ENCODE data around the gene STING1.
"Not testable (repeated sequence)": the region's sequence is repeated elsewhere in the genome, so short reads cannot be mapped to it uniquely, and the experiment has no call there.

Gene STING1

GRCh38 chr5:139482050-139482889 lies at the start of gene STING1:
STING1 (minus strand) TSS chr5:139482758; CDS start chr5:139481704, 1,054 bp downstream.
- Histone ChIP-seq H3K4me3 (ENCODE audit: low read depth, low read length) (no peak within 1 kb of the TSS), H3K9me3 (ENCODE audit: control insufficient read depth, insufficient read depth, low read length) (no peaks in the 10 kb centered on the region), H3K9ac (ENCODE audit: low read depth, low read length) (no peak within 1 kb of the TSS), H3K27ac (ENCODE audit: low read depth, low read length) (no peak within 1 kb of the TSS), H3K27me3 (ENCODE audit: control insufficient read depth, insufficient read depth, low read length) (no peaks in the 10 kb centered on the region), H3K36me3 (ENCODE audit: control insufficient read depth, insufficient read depth, low read length) (no peaks in the 10 kb centered on the region), H3K4me1 (ENCODE audit: control insufficient read depth, insufficient read depth, low read length) (0 out of 2 replicates have a peak, but pooled peaks cover 10% of the 10 kb centered on the region)

GRCh38 chr5:139531772-139532169 lies 49.2 kb upstream of the STING1 start:
- no peaks in the 10 kb centered on the region for H3K9me3 ChIP-seq (ENCODE audit: control insufficient read depth, insufficient read depth, low read length)
- H3K27me3 ChIP-seq (ENCODE audit: control insufficient read depth, insufficient read depth, low read length): no peaks in the 10 kb centered on the region
- no peak overlapping the region for H3K27ac ChIP-seq (ENCODE audit: low read depth, low read length)
- no peak overlapping the region for H3K9ac ChIP-seq (ENCODE audit: low read depth, low read length)
- peaks cover 18% of the 10 kb centered on the region for H3K4me1 ChIP-seq (ENCODE audit: control insufficient read depth, insufficient read depth, low read length)
- no peaks in the 10 kb centered on the region for H3K36me3 ChIP-seq (ENCODE audit: control insufficient read depth, insufficient read depth, low read length)
- no peak overlapping the region for H3K4me3 ChIP-seq (ENCODE audit: low read depth, low read length)

GRCh38 chr5:139530079-139530478 lies 47.5 kb upstream of the STING1 start:
- H3K9me3 ChIP-seq (ENCODE audit: control insufficient read depth, insufficient read depth, low read length); H3K9ac ChIP-seq (ENCODE audit: low read depth, low read length); H3K27me3 ChIP-seq (ENCODE audit: control insufficient read depth, insufficient read depth, low read length); H3K27ac ChIP-seq (ENCODE audit: low read depth, low read length); H3K36me3 ChIP-seq (ENCODE audit: control insufficient read depth, insufficient read depth, low read length); H3K4me3 ChIP-seq (ENCODE audit: low read depth, low read length): not testable (repeated sequence)
- peaks cover 34% of the 10 kb centered on the region for H3K4me1 ChIP-seq (ENCODE audit: control insufficient read depth, insufficient read depth, low read length)

- H3K36me3 ChIP-seq (ENCODE audit: control insufficient read depth, insufficient read depth, low read length); H3K9ac ChIP-seq (ENCODE audit: low read depth, low read length); H3K27me3 ChIP-seq (ENCODE audit: control insufficient read depth, insufficient read depth, low read length); H3K4me3 ChIP-seq (ENCODE audit: low read depth, low read length); H3K27ac ChIP-seq (ENCODE audit: low read depth, low read length); H3K9me3 ChIP-seq (ENCODE audit: control insufficient read depth, insufficient read depth, low read length): not testable (repeated sequence)
- peaks cover 42% of the 10 kb centered on the region for H3K4me1 ChIP-seq (ENCODE audit: control insufficient read depth, insufficient read depth, low read length)
Measured at GRCh38 chr5:139528695-139529094, 46.1 kb upstream of the STING1 start.

GRCh38 chr5:139527896-139528467 lies 45.4 kb upstream of the STING1 start:
- not testable (repeated sequence) for H3K9ac ChIP-seq (ENCODE audit: low read depth, low read length); H3K36me3 ChIP-seq (ENCODE audit: control insufficient read depth, insufficient read depth, low read length); H3K27me3 ChIP-seq (ENCODE audit: control insufficient read depth, insufficient read depth, low read length); H3K9me3 ChIP-seq (ENCODE audit: control insufficient read depth, insufficient read depth, low read length); H3K27ac ChIP-seq (ENCODE audit: low read depth, low read length); H3K4me3 ChIP-seq (ENCODE audit: low read depth, low read length)
- H3K4me1 ChIP-seq (ENCODE audit: control insufficient read depth, insufficient read depth, low read length): peaks cover 49% of the 10 kb centered on the region

GRCh38 chr5:139527090-139527470 lies 44.5 kb upstream of the STING1 start:
- H3K9me3 ChIP-seq (ENCODE audit: control insufficient read depth, insufficient read depth, low read length); H3K27me3 ChIP-seq (ENCODE audit: control insufficient read depth, insufficient read depth, low read length); H3K4me3 ChIP-seq (ENCODE audit: low read depth, low read length); H3K36me3 ChIP-seq (ENCODE audit: control insufficient read depth, insufficient read depth, low read length); H3K9ac ChIP-seq (ENCODE audit: low read depth, low read length): not testable (repeated sequence)
- peak overlapping the region; percentile 89 for H3K27ac ChIP-seq (ENCODE audit: low read depth, low read length)
- peaks cover 49% of the 10 kb centered on the region for H3K4me1 ChIP-seq (ENCODE audit: control insufficient read depth, insufficient read depth, low read length)

GRCh38 chr5:139526309-139527089 lies 43.9 kb upstream of the STING1 start:
- peak overlapping the region; percentile 89 for H3K27ac ChIP-seq (ENCODE audit: low read depth, low read length)
- H3K9ac ChIP-seq (ENCODE audit: low read depth, low read length); H3K9me3 ChIP-seq (ENCODE audit: control insufficient read depth, insufficient read depth, low read length); H3K4me3 ChIP-seq (ENCODE audit: low read depth, low read length); H3K27me3 ChIP-seq (ENCODE audit: control insufficient read depth, insufficient read depth, low read length); H3K36me3 ChIP-seq (ENCODE audit: control insufficient read depth, insufficient read depth, low read length): not testable (repeated sequence)
- H3K4me1 ChIP-seq (ENCODE audit: control insufficient read depth, insufficient read depth, low read length): peaks cover 49% of the 10 kb centered on the region

GRCh38 chr5:139525586-139526308 lies 43.2 kb upstream of the STING1 start:
- not testable (repeated sequence) for H3K9me3 ChIP-seq (ENCODE audit: control insufficient read depth, insufficient read depth, low read length); H3K27me3 ChIP-seq (ENCODE audit: control insufficient read depth, insufficient read depth, low read length); H3K36me3 ChIP-seq (ENCODE audit: control insufficient read depth, insufficient read depth, low read length); H3K9ac ChIP-seq (ENCODE audit: low read depth, low read length)
- H3K4me1 ChIP-seq (ENCODE audit: control insufficient read depth, insufficient read depth, low read length): peaks cover 49% of the 10 kb centered on the region
- peak overlapping the region; percentile 89 for H3K27ac ChIP-seq (ENCODE audit: low read depth, low read length)
- H3K4me3 ChIP-seq (ENCODE audit: low read depth, low read length): peak overlapping the region; percentile 34; the same call in 1 of the 2 replicates

GRCh38 chr5:139524940-139525585 lies 42.5 kb upstream of the STING1 start:
- peaks cover 49% of the 10 kb centered on the region for H3K4me1 ChIP-seq (ENCODE audit: control insufficient read depth, insufficient read depth, low read length)
- no peak overlapping the region; the same call in 1 of the 2 replicates for H3K9ac ChIP-seq (ENCODE audit: low read depth, low read length)
- H3K9me3 ChIP-seq (ENCODE audit: control insufficient read depth, insufficient read depth, low read length): no peaks in the 10 kb centered on the region
- H3K36me3 ChIP-seq (ENCODE audit: control insufficient read depth, insufficient read depth, low read length): no peaks in the 10 kb centered on the region
- H3K27ac ChIP-seq (ENCODE audit: low read depth, low read length): peak overlapping the region; percentile 89
- H3K4me3 ChIP-seq (ENCODE audit: low read depth, low read length): peak overlapping the region; percentile 34
- H3K27me3 ChIP-seq (ENCODE audit: control insufficient read depth, insufficient read depth, low read length): no peaks in the 10 kb centered on the region

GRCh38 chr5:139524446-139524845 lies 41.9 kb upstream of the STING1 start:
- Histone ChIP-seq H3K4me3 (ENCODE audit: low read depth, low read length) (peak overlapping the region; percentile 34), H3K9ac (ENCODE audit: low read depth, low read length) (no peak overlapping the region), H3K27ac (ENCODE audit: low read depth, low read length) (peak overlapping the region; percentile 89)

More at GRCh38 chr5:139524446-139524845, 41.9 kb upstream of the STING1 start:
- no peaks in the 10 kb centered on the region for H3K27me3 ChIP-seq (ENCODE audit: control insufficient read depth, insufficient read depth, low read length)
- H3K4me1 ChIP-seq (ENCODE audit: control insufficient read depth, insufficient read depth, low read length): peaks cover 49% of the 10 kb centered on the region
- no peaks in the 10 kb centered on the region for H3K36me3 ChIP-seq (ENCODE audit: control insufficient read depth, insufficient read depth, low read length)
- no peaks in the 10 kb centered on the region for H3K9me3 ChIP-seq (ENCODE audit: control insufficient read depth, insufficient read depth, low read length)
